WTC11 (cell line): ENCODE measurements around the gene C1orf232.

Source experiments
- CBFB ChIP-seq: sonication (generic); formaldehyde crosslinking; IDR thresholded peaks from 2 replicates; pipeline ENCODE4 v1.8.1; 2022; ENCODE audit warnings: mild to moderate bottlenecking, low read depth, missing genetic modification reagents
- CREM ChIP-seq: sonication (generic); formaldehyde crosslinking; IDR thresholded peaks from 2 replicates; pipeline ENCODE4 v1.8.1; 2022; ENCODE audit warnings: mild to moderate bottlenecking, missing genetic modification reagents, moderate library complexity
- FOXJ3 ChIP-seq: sonication (generic); formaldehyde crosslinking; IDR thresholded peaks from 2 replicates; pipeline ENCODE4 v1.9.0; 2021; ENCODE audit warnings: missing genetic modification reagents, mild to moderate bottlenecking, borderline replicate concordance
- GABPB1 ChIP-seq: sonication (generic); formaldehyde crosslinking; IDR thresholded peaks from 2 replicates; pipeline ENCODE4 v1.8.1; 2023; ENCODE audit warnings: mild to moderate bottlenecking, missing genetic modification reagents
- KAT7 ChIP-seq: sonication (generic); formaldehyde crosslinking; IDR thresholded peaks from 2 replicates; pipeline ENCODE4 v1.8.1; 2023; ENCODE audit warnings: missing genetic modification reagents, mild to moderate bottlenecking, borderline replicate concordance
- SP1 ChIP-seq: sonication (generic); formaldehyde crosslinking; conservative IDR thresholded peaks from 2 replicates; pipeline ENCODE4 v1.8.1; 2022; ENCODE audit warnings: missing genetic modification reagents
- ZNF232 ChIP-seq: sonication (generic); formaldehyde crosslinking; IDR thresholded peaks from 2 replicates; pipeline ENCODE4 v1.8.0; 2022; ENCODE audit warnings: mild to moderate bottlenecking, missing genetic modification reagents
- TF ChIP-seq, protein P1 (sequence below): fragments of 200-600 bp; IDR thresholded peaks from 2 replicates; pipeline ENCODE4 v1.8.0; 2022; ENCODE audit warnings: antibody characterized with exemption
- TF ChIP-seq, protein P2 (sequence below): sonication (generic); formaldehyde crosslinking; IDR thresholded peaks from 2 replicates; pipeline ENCODE4 v1.8.1; 2023; ENCODE audit warnings: mild to moderate bottlenecking, missing genetic modification reagents, moderate library complexity
- TF ChIP-seq, protein P3 (sequence below): sonication (generic); formaldehyde crosslinking; IDR thresholded peaks from 2 replicates; pipeline ENCODE4 v1.8.1; 2022; ENCODE audit warnings: low read depth, missing genetic modification reagents, borderline replicate concordance
- TF ChIP-seq, protein P4 (sequence below): sonication (generic); formaldehyde crosslinking; conservative IDR thresholded peaks from 2 replicates; pipeline ENCODE4 v1.8.1; 2022; ENCODE audit warnings: mild to moderate bottlenecking, missing genetic modification reagents
- TF ChIP-seq, protein P5 (sequence below): sonication (generic); formaldehyde crosslinking; IDR thresholded peaks from 2 replicates; pipeline ENCODE4 v1.8.0; 2023; ENCODE audit warnings: missing genetic modification reagents

DNA sequence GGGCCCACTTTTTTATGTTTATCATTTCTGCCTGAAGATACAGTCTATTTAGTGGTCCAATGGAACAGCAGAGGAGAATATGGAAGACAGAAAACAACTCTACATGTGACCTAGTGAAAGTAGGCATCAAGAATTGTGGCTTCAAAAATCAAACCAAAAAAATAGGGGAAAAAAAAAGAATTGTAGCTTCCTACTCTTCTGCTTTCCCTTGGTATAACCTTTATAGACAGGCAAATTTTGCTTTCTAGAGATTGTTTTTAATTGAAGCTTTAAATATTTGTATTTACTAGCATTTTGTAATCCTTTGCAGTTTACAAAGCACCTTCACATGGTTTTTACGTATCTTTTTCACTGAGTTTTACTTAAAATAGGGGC lies 42.8 kb downstream of the C1orf232 start:
- TF ChIP-seq, protein P1, sequence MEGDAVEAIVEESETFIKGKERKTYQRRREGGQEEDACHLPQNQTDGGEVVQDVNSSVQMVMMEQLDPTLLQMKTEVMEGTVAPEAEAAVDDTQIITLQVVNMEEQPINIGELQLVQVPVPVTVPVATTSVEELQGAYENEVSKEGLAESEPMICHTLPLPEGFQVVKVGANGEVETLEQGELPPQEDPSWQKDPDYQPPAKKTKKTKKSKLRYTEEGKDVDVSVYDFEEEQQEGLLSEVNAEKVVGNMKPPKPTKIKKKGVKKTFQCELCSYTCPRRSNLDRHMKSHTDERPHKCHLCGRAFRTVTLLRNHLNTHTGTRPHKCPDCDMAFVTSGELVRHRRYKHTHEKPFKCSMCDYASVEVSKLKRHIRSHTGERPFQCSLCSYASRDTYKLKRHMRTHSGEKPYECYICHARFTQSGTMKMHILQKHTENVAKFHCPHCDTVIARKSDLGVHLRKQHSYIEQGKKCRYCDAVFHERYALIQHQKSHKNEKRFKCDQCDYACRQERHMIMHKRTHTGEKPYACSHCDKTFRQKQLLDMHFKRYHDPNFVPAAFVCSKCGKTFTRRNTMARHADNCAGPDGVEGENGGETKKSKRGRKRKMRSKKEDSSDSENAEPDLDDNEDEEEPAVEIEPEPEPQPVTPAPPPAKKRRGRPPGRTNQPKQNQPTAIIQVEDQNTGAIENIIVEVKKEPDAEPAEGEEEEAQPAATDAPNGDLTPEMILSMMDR, result no peak
- TF ChIP-seq GABPB1 (CRISPR knock-in tag), result no peak
- TF ChIP-seq KAT7 (CRISPR knock-in tag), result no peak
- TF ChIP-seq, protein P2, sequence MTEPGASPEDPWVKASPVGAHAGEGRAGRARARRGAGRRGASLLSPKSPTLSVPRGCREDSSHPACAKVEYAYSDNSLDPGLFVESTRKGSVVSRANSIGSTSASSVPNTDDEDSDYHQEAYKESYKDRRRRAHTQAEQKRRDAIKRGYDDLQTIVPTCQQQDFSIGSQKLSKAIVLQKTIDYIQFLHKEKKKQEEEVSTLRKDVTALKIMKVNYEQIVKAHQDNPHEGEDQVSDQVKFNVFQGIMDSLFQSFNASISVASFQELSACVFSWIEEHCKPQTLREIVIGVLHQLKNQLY (CRISPR knock-in tag), result no peak
- no peak for TF ChIP-seq SP1 (CRISPR knock-in tag)
- TF ChIP-seq, protein P3, sequence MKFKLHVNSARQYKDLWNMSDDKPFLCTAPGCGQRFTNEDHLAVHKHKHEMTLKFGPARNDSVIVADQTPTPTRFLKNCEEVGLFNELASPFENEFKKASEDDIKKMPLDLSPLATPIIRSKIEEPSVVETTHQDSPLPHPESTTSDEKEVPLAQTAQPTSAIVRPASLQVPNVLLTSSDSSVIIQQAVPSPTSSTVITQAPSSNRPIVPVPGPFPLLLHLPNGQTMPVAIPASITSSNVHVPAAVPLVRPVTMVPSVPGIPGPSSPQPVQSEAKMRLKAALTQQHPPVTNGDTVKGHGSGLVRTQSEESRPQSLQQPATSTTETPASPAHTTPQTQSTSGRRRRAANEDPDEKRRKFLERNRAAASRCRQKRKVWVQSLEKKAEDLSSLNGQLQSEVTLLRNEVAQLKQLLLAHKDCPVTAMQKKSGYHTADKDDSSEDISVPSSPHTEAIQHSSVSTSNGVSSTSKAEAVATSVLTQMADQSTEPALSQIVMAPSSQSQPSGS (CRISPR knock-in tag), result no peak
- TF ChIP-seq, protein P4, sequence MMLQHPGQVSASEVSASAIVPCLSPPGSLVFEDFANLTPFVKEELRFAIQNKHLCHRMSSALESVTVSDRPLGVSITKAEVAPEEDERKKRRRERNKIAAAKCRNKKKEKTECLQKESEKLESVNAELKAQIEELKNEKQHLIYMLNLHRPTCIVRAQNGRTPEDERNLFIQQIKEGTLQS (CRISPR knock-in tag), result no peak
- TF ChIP-seq CREM (CRISPR knock-in tag), result no peak
- TF ChIP-seq CBFB (CRISPR knock-in tag), result no peak
- TF ChIP-seq, protein P5, sequence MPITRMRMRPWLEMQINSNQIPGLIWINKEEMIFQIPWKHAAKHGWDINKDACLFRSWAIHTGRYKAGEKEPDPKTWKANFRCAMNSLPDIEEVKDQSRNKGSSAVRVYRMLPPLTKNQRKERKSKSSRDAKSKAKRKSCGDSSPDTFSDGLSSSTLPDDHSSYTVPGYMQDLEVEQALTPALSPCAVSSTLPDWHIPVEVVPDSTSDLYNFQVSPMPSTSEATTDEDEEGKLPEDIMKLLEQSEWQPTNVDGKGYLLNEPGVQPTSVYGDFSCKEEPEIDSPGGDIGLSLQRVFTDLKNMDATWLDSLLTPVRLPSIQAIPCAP (CRISPR knock-in tag), result no peak
- no peak for TF ChIP-seq ZNF232 (CRISPR knock-in tag)
- TF ChIP-seq FOXJ3, result no peak
